Urothelium cell line (cell line): ENCODE results near the gene BCAS3.

Experiments used
- DNase-seq: peaks from one replicate; pipeline ENCODE4 v3.0.0; 2011; ENCODE audit warnings: low spot score, mixed read lengths
- FAIRE-seq: peaks from 2 replicates; lab custom pipeline; 2011; peaks lifted over from hg19 to GRCh38; lab: Jason Lieb, UNC

The BCAS3 gene

DNA sequence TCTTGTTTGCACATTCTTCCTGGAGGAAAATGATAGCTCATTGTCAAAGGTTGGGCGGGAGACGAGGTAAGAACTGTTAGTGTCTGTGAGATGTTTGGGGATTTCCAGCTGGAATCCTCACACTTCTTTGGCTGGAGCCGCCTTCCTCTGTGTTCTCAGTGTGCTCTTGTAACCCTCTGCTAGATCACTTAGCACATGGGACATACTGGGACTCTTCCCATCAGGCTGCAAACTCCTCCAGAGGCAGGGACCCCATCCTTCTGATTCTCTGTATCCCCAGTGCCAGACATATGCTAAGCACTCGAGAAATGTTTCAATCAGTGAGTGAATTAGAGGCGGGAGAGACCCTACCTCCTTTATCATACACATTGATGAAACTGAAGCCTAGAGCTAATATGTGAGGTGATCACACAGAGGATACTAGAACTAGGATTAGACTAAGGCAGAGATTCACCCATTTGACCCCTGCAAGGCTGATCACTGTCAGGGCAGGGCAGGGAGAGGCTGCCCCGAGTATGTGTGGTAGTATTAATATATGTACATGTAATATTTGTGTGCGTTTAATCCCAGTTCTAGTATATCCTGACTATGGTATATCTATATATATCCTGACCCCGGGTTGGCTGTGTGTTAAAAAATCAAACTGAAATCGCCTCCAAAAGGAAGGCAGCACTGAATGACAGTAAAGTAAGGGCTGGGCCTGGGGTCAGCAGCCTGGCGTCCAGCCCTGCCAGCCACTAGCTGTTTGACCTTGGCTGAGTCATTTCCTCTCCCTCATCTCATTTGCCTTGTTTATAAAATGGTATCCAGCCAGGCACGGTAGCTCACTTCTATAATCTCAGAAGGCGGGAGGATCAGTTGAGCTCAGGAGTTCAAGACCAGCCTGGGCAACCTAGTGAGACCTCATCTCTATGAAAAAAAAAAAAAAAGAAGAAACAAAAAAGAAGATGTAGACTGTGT is 646.5 kb downstream of the BCAS3 start:
- no peak for DNase-seq
- FAIRE-seq = peak; percentile 85

DNA sequence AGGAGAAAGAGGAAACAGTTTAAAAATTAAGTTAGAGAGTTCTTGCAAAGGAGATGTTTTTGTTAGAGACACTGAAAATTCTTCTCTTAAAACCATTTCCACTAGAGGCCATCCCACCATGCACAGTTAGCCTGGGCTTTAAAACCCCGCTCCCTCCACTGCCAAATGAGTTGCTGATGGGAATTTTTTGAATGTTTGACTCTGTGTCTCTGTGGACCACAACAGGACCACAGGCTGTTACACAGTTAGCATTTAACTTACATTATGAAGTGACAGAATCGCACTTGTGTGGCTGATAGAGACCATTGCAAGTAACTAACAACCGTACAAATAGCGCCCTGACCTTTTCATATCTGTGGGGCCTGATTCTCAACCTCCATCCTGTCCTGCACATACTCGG is 647.3 kb downstream of the BCAS3 start:
- FAIRE-seq (peak; percentile 87), DNase-seq (no peak)

- FAIRE-seq (peak; percentile 53), DNase-seq (no peak)
Measured at GRCh38 chr17:61325382-61326073, 647.9 kb downstream of the BCAS3 start.

GRCh38 chr17:61326330-61326729 is 648.7 kb downstream of the BCAS3 start:
- DNase-seq = no peak
- peak; percentile 58 for FAIRE-seq

- FAIRE-seq = peak; percentile 84
- no peak for DNase-seq
Measured at GRCh38 chr17:61328351-61328750, 650.7 kb downstream of the BCAS3 start.

DNA sequence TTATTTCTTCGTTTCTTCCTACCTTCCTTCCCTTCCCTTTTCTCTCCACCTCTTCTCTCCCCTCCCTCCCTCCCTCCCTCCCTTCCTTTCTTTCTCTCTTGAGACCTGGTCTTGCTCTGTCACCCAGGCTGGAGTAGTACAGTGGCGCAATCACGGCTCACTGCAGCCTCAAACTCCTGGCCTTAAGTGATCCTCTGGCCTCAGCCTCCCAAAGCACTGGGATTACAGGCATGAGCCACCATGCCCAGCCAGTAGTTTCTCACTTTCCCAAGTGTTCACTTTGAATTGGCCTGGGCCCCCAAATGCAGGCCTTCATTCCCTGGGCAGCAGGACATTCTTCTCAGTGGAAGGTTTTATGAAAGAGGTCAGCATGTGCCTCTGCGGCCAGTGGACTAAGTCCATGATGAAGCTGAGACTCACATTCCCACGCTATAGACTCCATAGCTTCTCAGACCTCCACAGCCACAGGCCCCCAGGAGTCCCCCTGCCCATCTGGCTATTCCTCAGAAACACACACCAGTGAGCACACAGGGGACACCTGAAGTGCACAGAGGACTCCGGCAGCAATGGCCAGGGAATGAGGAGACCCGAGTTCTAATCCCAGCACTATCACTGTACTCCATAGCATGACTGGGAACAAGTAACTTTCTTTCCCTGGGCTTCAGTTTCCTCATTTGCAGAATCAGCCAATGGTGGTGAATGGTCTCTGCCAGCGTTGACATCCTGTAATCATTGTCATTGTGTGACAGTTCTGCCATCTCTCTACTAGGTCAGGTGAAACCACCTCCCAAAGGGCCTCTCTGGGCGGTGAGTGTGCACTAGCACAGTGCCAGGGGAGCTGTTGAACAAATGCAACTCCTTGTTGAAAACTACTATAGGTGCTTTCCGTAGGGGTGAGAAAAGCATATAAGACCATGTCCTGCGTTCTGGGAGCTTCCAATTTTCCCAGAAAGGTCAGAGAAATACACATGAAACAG is 652.8 kb downstream of the BCAS3 start:
- DNase-seq = no peak
- peak; percentile 42 for FAIRE-seq

- DNase-seq (no peak), FAIRE-seq (no peak)
Measured at GRCh38 chr17:61331178-61331577, 653.5 kb downstream of the BCAS3 start.

- DNase-seq (no peak), FAIRE-seq (no peak)
Measured at GRCh38 chr17:61331886-61332285, 654.2 kb downstream of the BCAS3 start.

DNA sequence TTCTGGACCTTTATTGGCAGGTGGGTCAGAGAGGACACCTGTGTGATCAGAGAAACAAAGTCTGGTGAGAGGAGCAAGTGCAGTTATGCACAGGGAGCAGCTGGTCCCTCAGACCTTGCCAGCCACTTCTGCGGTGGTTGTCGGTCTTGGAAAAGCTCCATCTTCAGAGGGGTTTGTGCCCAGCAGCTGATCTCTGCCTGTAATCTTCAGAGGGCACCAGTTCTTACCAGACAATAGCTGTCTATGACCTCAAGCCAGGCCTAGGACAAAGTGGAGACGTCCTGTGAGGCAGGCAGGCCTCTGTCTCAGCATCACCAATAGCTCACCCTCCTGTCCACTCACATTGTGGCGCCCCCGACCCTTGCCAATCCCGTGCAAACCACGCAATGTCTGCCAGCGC is 655.5 kb downstream of the BCAS3 start:
- FAIRE-seq (no peak), DNase-seq (no peak)

GRCh38 chr17:61334673-61335072 is 657.0 kb downstream of the BCAS3 start:
- no peak for DNase-seq
- FAIRE-seq = no peak

- FAIRE-seq = peak; percentile 74
- DNase-seq = no peak
Measured at GRCh38 chr17:61335105-61335844, 657.6 kb downstream of the BCAS3 start.

DNA sequence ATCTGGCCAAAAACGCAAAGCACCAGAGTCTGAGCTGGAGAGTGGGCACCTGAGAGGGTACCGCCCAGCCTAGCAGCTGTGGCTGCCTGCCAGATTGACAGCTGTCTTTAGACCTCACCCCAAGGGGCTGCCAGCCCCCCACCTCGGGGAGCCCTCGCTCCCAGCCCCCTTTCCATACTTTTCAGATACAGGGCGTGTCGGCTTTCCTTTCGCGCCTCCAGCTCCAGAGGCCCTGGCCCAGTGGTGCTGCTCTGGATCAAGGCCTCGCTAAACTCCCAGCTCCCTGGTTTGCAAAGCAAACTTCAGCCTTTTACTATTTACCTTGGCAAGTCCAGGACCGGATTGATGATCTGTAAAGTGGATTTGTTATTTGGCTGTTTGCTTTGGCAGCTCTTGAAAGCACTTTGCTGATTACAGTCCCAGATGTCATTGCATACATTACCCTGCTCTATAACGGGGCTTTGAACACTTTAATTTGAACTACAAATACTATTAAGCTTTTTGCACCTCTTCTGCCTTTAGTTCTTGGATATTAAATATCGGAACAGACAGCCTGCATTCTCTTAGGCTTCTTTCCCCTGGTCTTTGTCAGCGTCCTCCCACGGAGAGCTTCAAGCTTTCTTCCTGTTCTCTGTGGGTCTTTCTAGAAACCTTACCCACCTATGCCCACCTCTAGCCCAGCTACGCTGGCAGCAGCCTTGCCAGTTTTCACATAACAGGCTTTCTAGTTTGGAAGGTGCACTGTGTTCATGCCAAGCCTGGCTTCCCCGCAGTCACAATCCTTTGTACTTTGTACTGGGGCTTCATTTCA is 658.4 kb downstream of the BCAS3 start:
- DNase-seq (no peak), FAIRE-seq (peak; percentile 37)

GRCh38 chr17:61337290-61337689 is 659.6 kb downstream of the BCAS3 start:
- FAIRE-seq (no peak), DNase-seq (peak; percentile 57)

- FAIRE-seq = peak; percentile 98
- peak; percentile 88 for DNase-seq
Measured at GRCh38 chr17:61338000-61338798, 660.5 kb downstream of the BCAS3 start.

DNA sequence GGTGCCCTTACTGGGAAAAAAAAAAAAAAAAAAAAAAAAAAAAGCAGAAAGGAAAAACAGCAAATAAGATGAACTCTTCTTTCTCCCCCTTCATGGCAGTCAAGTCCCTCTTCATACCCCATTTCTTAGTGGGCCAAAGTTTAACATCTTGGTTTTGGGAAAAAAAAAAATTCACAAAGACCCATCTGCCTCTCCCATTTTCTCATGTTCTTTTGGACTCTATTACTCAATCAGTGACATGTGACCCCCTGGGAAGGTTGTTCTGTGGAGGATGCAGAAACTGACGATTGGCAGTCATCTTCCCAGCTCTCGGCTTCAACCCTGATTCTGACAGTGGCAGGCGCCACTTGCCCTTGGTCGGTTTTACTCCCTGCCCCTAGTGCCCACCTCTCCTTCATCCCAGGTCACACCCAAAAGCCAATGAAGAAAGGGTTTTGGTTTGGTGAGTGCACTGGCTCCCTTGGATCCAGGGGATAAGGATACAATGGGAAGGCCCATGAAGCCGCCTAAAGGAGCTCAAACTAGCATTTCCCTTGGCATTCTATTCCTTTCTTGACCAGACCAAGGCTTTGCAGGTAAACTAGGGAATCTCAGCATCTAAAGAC is 661.3 kb downstream of the BCAS3 start:
- DNase-seq (peak; percentile 44), FAIRE-seq (peak; percentile 95)

- DNase-seq (peak; percentile 32), FAIRE-seq (peak; percentile 97)
Measured at GRCh38 chr17:61340431-61341209, 663.0 kb downstream of the BCAS3 start.

DNA sequence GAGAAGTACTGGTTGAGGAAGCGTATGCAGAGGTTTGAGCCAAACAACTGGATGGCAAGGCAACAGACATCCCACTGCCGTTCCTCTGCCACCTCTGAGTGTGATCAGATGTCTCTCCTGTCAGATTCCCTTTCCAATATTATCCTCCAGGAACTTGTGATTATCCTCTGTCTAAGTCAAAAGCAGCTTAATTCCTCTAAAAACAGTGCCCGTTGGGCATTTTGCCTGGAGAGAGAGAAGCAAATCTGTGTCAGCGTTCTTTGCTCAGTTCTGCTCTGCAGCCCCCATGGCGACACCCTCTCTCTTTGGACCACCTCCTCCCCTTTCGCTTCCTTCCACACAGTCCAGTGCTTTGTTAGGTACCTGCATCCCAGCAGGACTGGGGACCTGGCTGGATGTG is 665.9 kb downstream of the BCAS3 start:
- FAIRE-seq = no peak
- DNase-seq = no peak
